Measurements from ENCODE around the gene POU5F2.

The POU5F2 gene

GRCh38 chr5:93715761-93716160 is 25.6 kb downstream of the POU5F2 start:
- no peak for DNase-seq

- DNase-seq, result no peak
Observed at GRCh38 chr5:93715327-93715726, 26.1 kb downstream of the POU5F2 start.

GRCh38 chr5:93708442-93708841 is 33.0 kb downstream of the POU5F2 start:
- DNase-seq, result no peak

GRCh38 chr5:93705896-93706295 is 35.5 kb downstream of the POU5F2 start:
- DNase-seq, result no peak

GRCh38 chr5:93704996-93705395 is 36.4 kb downstream of the POU5F2 start:
- DNase-seq, result no peak

GRCh38 chr5:93691997-93692396 is 49.4 kb downstream of the POU5F2 start:
- no peak for DNase-seq
